ENCODE measurements around the gene SLC16A7.

The SLC16A7 gene

DNA sequence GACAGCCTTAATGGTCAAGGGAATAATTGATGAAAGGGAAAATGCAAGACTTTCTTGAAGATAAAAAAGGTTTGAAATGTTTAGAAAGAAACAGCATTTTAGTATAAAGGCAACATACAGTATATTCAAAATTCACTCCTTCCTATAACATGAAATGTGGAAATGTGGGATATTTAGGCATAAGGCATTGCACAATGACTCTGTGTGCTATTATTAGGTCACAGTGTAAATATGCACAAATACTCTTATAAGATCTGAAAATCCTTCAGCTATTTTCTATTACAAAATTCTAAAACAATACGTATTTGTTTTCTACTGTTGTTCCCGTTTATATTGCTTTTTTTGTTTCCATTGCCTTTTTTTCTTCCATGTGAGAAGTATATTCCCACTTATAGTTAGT is 127.7 kb downstream of the SLC16A7 start:
- in situ Hi-C loops (cut with HindIII; ENCODE audit: low sequenced_read_pairs): no loop called here
- H3K4me3 ChIP-seq (ENCODE audit: low read depth, low read length): no peak overlapping the region
- DNase-seq (ENCODE audit: low read depth): no peak
- TF ChIP-seq, protein P1, sequence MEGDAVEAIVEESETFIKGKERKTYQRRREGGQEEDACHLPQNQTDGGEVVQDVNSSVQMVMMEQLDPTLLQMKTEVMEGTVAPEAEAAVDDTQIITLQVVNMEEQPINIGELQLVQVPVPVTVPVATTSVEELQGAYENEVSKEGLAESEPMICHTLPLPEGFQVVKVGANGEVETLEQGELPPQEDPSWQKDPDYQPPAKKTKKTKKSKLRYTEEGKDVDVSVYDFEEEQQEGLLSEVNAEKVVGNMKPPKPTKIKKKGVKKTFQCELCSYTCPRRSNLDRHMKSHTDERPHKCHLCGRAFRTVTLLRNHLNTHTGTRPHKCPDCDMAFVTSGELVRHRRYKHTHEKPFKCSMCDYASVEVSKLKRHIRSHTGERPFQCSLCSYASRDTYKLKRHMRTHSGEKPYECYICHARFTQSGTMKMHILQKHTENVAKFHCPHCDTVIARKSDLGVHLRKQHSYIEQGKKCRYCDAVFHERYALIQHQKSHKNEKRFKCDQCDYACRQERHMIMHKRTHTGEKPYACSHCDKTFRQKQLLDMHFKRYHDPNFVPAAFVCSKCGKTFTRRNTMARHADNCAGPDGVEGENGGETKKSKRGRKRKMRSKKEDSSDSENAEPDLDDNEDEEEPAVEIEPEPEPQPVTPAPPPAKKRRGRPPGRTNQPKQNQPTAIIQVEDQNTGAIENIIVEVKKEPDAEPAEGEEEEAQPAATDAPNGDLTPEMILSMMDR (IDR thresholded peaks at IDR 0.05; ENCODE audit: low read depth, low read length, missing control alignments): no peak

GRCh38 chr12:59724011-59724695 is 128.3 kb downstream of the SLC16A7 start:
- H3K4me3 ChIP-seq (ENCODE audit: low read depth, low read length): no peak overlapping the region
- TF ChIP-seq, protein P1 (IDR thresholded peaks at IDR 0.05; ENCODE audit: low read depth, low read length, missing control alignments): no peak
- in situ Hi-C loops (cut with HindIII; ENCODE audit: low sequenced_read_pairs): no loop called here
- DNase-seq (ENCODE audit: low read depth): no peak

- in situ Hi-C loops (cut with HindIII; ENCODE audit: low sequenced_read_pairs): no loop called here
- H3K4me3 ChIP-seq (ENCODE audit: low read depth, low read length): no peak overlapping the region
Measured at GRCh38 chr12:59733200-59733599, 137.4 kb downstream of the SLC16A7 start.

DNA sequence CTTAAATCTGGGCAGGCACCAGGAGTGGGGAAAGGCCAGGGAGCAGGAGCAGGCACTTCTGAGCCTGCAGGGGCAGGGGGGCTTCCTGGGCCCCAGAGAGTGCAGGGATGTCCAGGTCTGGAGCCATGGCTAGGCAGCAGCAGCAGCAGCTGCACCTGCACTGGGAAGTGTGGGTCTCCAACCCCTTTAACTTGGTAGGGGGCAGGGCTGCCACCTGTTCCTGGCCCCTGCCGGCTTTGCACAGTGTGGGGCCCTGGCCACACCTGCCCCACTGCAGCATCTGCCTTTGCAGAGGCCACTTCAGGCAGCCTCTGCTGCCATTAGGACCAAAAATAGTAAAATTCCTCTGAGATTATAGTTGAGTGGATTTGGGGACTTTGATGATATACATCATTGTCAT is 138.5 kb downstream of the SLC16A7 start:
- in situ Hi-C loops (cut with HindIII; ENCODE audit: low sequenced_read_pairs): no loop called here
- DNase-seq (ENCODE audit: low read depth): no peak
- TF ChIP-seq, protein P1 (IDR thresholded peaks at IDR 0.05; ENCODE audit: low read depth, low read length, missing control alignments): no peak
- H3K4me3 ChIP-seq (ENCODE audit: low read depth, low read length): no peak overlapping the region

More at GRCh38 chr12:59733200-59733599, 137.4 kb downstream of the SLC16A7 start:
- no peak for DNase-seq (ENCODE audit: low read depth)
- TF ChIP-seq, protein P1 (IDR thresholded peaks at IDR 0.05; ENCODE audit: low read depth, low read length, missing control alignments): no peak

GRCh38 chr12:59735231-59735630 is 139.4 kb downstream of the SLC16A7 start:
- TF ChIP-seq, protein P1 (IDR thresholded peaks at IDR 0.05; ENCODE audit: low read depth, low read length, missing control alignments): no peak
- no peak for DNase-seq (ENCODE audit: low read depth)
- in situ Hi-C loops (cut with HindIII; ENCODE audit: low sequenced_read_pairs): no loop called here
- no peak overlapping the region for H3K4me3 ChIP-seq (ENCODE audit: low read depth, low read length)

- H3K4me3 ChIP-seq (ENCODE audit: low read depth, low read length): no peak overlapping the region
- no peak for DNase-seq (ENCODE audit: low read depth)
- in situ Hi-C loops (cut with HindIII; ENCODE audit: low sequenced_read_pairs): no loop called here
- TF ChIP-seq, protein P1 (IDR thresholded peaks at IDR 0.05; ENCODE audit: low read depth, low read length, missing control alignments): no peak
Measured at GRCh38 chr12:59736359-59736758, 140.5 kb downstream of the SLC16A7 start.
